HEK293 (cell line): Measurements from ENCODE around the gene HDAC2.

Source experiments
- BCL11B ChIP-seq: fragments of 450-650 bp; formaldehyde crosslinking; IDR thresholded peaks from 2 replicates; pipeline ENCODE4 v1.5.1; 2016; ENCODE audit warnings: low read depth, missing biosample characterization, missing genetic modification characterization
- FEZF1 ChIP-seq: fragments of 450-650 bp; formaldehyde crosslinking; IDR thresholded peaks from 2 replicates; pipeline ENCODE4 v1.5.1; 2016; ENCODE audit warnings: missing biosample characterization, missing genetic modification characterization
- GLI4 ChIP-seq: fragments of 450-650 bp; formaldehyde crosslinking; IDR thresholded peaks from 2 replicates; pipeline ENCODE4 v1.5.1; 2016; ENCODE audit warnings: missing biosample characterization, missing genetic modification characterization
- GLIS2 ChIP-seq: fragments of 450-650 bp; formaldehyde crosslinking; IDR thresholded peaks from 2 replicates; pipeline ENCODE4 v1.5.1; 2016; ENCODE audit warnings: missing biosample characterization, missing genetic modification characterization
- KLF10 ChIP-seq: fragments of 450-650 bp; IDR thresholded peaks from 2 replicates; pipeline ENCODE4 v1.5.1; 2018; ENCODE audit warnings: missing biosample characterization, mild to moderate bottlenecking, missing genetic modification characterization
- KLF16 ChIP-seq: fragments of 450-650 bp; formaldehyde crosslinking; IDR thresholded peaks from 2 replicates; pipeline ENCODE4 v1.5.1; 2017; ENCODE audit warnings: missing biosample characterization, missing genetic modification characterization
- RBAK ChIP-seq: fragments of 450-650 bp; formaldehyde crosslinking; IDR thresholded peaks from 2 replicates; pipeline ENCODE4 v1.5.1; 2016; ENCODE audit warnings: missing biosample characterization, missing genetic modification characterization
- SETDB1 ChIP-seq: IDR thresholded peaks from one replicate; pipeline ENCODE4 v1.6.1; 2017; ENCODE audit warnings: mild to moderate bottlenecking, low read length, moderate library complexity, mixed read lengths; ENCODE audit not compliant: insufficient read length
- YY2 ChIP-seq: fragments of 450-650 bp; formaldehyde crosslinking; IDR thresholded peaks from 2 replicates; pipeline ENCODE4 v1.5.1; 2016; ENCODE audit warnings: missing biosample characterization, missing genetic modification characterization
- ZNF132 ChIP-seq: fragments of 450-650 bp; formaldehyde crosslinking; IDR thresholded peaks from 2 replicates; pipeline ENCODE4 v1.5.1; 2017; ENCODE audit warnings: missing biosample characterization, missing genetic modification characterization, borderline replicate concordance
- ZNF514 ChIP-seq: fragments of 450-650 bp; formaldehyde crosslinking; IDR thresholded peaks from 2 replicates; pipeline ENCODE4 v1.5.1; 2016; ENCODE audit warnings: missing biosample characterization, missing genetic modification characterization
- ZNF544 ChIP-seq: fragments of 450-650 bp; formaldehyde crosslinking; IDR thresholded peaks from 2 replicates; pipeline ENCODE4 v1.5.0; 2017; ENCODE audit warnings: missing biosample characterization, missing genetic modification characterization
- ZNF610 ChIP-seq: fragments of 450-650 bp; formaldehyde crosslinking; IDR thresholded peaks from 2 replicates; pipeline ENCODE4 v1.5.1; 2016; ENCODE audit warnings: missing biosample characterization, missing genetic modification characterization, borderline replicate concordance
- ZNF747 ChIP-seq: fragments of 450-650 bp; formaldehyde crosslinking; IDR thresholded peaks from 2 replicates; pipeline ENCODE4 v1.5.1; 2016; ENCODE audit warnings: missing biosample characterization, missing genetic modification characterization
- ZNF792 ChIP-seq: fragments of 450-650 bp; formaldehyde crosslinking; IDR thresholded peaks from 2 replicates; pipeline ENCODE4 v1.5.1; 2016; ENCODE audit warnings: missing biosample characterization, missing genetic modification characterization
- ZSCAN23 ChIP-seq: fragments of 450-650 bp; formaldehyde crosslinking; IDR thresholded peaks from 2 replicates; pipeline ENCODE4 v1.5.1; 2016; ENCODE audit warnings: missing biosample characterization, missing genetic modification characterization
- TF ChIP-seq, protein P1 (sequence below): fragments of 450-650 bp; formaldehyde crosslinking; conservative IDR thresholded peaks from 2 replicates; pipeline ENCODE4 v1.5.1; 2016; ENCODE audit warnings: low read depth, missing biosample characterization, missing genetic modification characterization
- TF ChIP-seq, protein P2 (sequence below): fragments of 450-650 bp; formaldehyde crosslinking; IDR thresholded peaks from 2 replicates; pipeline ENCODE4 v1.5.1; 2016; ENCODE audit warnings: missing biosample characterization, missing genetic modification characterization
- TF ChIP-seq, protein P3 (sequence below): fragments of 450-650 bp; formaldehyde crosslinking; IDR thresholded peaks from 2 replicates; pipeline ENCODE4 v1.5.1; 2016; ENCODE audit warnings: missing biosample characterization, missing genetic modification characterization, low read depth
- TF ChIP-seq, protein P4 (sequence below): sonication (generic); formaldehyde crosslinking; IDR thresholded peaks from 2 replicates; pipeline ENCODE4 v1.8.1; 2022; ENCODE audit warnings: mild to moderate bottlenecking, moderate library complexity, missing genetic modification reagents
- TF ChIP-seq, protein P5 (sequence below): fragments of 450-650 bp; formaldehyde crosslinking; IDR thresholded peaks from 2 replicates; pipeline ENCODE4 v1.5.1; 2016; ENCODE audit warnings: missing biosample characterization, missing genetic modification characterization
- TF ChIP-seq, protein P6 (sequence below): fragments of 450-650 bp; formaldehyde crosslinking; IDR thresholded peaks from 2 replicates; pipeline ENCODE4 v1.5.1; 2016; ENCODE audit warnings: missing biosample characterization, missing genetic modification characterization
- TF ChIP-seq, protein P7 (sequence below): fragments of 450-650 bp; formaldehyde crosslinking; conservative IDR thresholded peaks from 2 replicates; pipeline ENCODE4 v1.5.1; 2016; ENCODE audit warnings: low read depth, missing biosample characterization, missing genetic modification characterization

The HDAC2 gene

DNA sequence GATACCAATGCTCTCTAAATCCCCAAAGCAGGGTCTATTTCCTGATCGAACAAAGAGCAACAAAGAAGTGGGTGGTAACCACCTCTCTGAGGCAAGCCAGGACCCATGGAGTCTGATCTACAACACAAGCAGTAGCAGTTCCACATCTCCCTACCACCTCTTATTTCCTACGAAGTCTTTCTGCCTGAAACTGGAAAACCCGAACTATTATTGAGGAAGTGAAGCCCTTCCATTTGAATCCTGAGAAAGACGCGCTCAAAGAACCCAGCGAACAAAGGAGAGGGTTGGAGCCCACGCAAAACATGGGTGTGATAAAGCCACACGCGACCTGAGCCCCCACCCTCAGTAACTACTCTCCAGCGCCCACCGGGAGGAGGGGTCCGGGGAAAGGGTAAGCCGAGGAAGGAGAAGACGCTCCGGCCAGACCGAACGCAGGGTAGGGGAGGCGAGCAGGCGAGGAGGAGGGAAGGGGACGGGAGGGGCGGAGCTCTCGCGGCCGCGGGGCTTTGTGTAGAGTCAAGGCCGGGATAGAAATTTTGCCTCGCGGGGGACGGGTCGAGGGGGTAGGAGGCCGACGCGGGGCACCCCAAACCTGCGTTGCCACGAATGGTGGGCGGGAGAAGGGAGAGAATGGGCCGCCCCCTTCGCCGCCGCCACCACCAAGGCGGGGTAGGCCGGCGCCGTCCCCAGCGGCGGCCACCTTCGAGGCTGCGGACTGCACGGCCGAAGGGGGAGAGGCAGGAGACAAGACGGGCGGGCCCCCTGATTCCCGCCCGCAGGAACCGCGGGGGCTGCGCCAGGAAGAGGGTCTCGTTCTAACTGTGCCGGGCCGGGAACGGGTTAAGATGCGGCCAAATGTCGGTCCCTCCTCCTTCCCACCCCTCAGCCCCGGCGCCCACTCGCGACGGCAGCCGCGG lies 802 bp downstream of the HDAC2 start (continued):
- TF ChIP-seq, protein P1, sequence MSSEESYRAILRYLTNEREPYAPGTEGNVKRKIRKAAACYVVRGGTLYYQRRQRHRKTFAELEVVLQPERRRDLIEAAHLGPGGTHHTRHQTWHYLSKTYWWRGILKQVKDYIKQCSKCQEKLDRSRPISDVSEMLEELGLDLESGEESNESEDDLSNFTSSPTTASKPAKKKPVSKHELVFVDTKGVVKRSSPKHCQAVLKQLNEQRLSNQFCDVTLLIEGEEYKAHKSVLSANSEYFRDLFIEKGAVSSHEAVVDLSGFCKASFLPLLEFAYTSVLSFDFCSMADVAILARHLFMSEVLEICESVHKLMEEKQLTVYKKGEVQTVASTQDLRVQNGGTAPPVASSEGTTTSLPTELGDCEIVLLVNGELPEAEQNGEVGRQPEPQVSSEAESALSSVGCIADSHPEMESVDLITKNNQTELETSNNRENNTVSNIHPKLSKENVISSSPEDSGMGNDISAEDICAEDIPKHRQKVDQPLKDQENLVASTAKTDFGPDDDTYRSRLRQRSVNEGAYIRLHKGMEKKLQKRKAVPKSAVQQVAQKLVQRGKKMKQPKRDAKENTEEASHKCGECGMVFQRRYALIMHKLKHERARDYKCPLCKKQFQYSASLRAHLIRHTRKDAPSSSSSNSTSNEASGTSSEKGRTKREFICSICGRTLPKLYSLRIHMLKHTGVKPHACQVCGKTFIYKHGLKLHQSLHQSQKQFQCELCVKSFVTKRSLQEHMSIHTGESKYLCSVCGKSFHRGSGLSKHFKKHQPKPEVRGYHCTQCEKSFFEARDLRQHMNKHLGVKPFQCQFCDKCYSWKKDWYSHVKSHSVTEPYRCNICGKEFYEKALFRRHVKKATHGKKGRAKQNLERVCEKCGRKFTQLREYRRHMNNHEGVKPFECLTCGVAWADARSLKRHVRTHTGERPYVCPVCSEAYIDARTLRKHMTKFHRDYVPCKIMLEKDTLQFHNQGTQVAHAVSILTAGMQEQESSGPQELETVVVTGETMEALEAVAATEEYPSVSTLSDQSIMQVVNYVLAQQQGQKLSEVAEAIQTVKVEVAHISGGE (tag by site-specific recombination), result peak; percentile 17; the same call in 1 of the 2 replicates
- TF ChIP-seq, protein P2, sequence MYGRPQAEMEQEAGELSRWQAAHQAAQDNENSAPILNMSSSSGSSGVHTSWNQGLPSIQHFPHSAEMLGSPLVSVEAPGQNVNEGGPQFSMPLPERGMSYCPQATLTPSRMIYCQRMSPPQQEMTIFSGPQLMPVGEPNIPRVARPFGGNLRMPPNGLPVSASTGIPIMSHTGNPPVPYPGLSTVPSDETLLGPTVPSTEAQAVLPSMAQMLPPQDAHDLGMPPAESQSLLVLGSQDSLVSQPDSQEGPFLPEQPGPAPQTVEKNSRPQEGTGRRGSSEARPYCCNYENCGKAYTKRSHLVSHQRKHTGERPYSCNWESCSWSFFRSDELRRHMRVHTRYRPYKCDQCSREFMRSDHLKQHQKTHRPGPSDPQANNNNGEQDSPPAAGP (tag by site-specific recombination), result no peak
- 0 out of 2 replicates have a peak, but pooled peaks have one; percentile 56 for TF ChIP-seq KLF16 (tag by site-specific recombination)
- TF ChIP-seq ZNF792 (tag by site-specific recombination), result no peak
- no peak for TF ChIP-seq BCL11B (tag by site-specific recombination)
- TF ChIP-seq, protein P3, sequence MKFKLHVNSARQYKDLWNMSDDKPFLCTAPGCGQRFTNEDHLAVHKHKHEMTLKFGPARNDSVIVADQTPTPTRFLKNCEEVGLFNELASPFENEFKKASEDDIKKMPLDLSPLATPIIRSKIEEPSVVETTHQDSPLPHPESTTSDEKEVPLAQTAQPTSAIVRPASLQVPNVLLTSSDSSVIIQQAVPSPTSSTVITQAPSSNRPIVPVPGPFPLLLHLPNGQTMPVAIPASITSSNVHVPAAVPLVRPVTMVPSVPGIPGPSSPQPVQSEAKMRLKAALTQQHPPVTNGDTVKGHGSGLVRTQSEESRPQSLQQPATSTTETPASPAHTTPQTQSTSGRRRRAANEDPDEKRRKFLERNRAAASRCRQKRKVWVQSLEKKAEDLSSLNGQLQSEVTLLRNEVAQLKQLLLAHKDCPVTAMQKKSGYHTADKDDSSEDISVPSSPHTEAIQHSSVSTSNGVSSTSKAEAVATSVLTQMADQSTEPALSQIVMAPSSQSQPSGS (tag by site-specific recombination), result no peak
- no peak for TF ChIP-seq FEZF1
- no peak for TF ChIP-seq GLI4 (tag by site-specific recombination)
- no peak for TF ChIP-seq SETDB1
- TF ChIP-seq, protein P4, sequence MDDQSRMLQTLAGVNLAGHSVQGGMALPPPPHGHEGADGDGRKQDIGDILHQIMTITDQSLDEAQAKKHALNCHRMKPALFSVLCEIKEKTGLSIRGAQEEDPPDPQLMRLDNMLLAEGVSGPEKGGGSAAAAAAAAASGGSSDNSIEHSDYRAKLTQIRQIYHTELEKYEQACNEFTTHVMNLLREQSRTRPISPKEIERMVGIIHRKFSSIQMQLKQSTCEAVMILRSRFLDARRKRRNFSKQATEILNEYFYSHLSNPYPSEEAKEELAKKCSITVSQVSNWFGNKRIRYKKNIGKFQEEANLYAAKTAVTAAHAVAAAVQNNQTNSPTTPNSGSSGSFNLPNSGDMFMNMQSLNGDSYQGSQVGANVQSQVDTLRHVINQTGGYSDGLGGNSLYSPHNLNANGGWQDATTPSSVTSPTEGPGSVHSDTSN (CRISPR knock-in tag), result no peak
- no peak for TF ChIP-seq ZNF544 (tag by site-specific recombination)
- TF ChIP-seq ZNF514, result no peak
- no peak for TF ChIP-seq ZNF610 (tag by site-specific recombination)
- TF ChIP-seq ZSCAN23 (tag by site-specific recombination), result no peak
- TF ChIP-seq, protein P5, sequence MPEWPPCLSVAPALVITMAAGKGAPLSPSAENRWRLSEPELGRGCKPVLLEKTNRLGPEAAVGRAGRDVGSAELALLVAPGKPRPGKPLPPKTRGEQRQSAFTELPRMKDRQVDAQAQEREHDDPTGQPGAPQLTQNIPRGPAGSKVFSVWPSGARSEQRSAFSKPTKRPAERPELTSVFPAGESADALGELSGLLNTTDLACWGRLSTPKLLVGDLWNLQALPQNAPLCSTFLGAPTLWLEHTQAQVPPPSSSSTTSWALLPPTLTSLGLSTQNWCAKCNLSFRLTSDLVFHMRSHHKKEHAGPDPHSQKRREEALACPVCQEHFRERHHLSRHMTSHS, result no peak
- no peak for TF ChIP-seq ZNF132 (tag by site-specific recombination)
- TF ChIP-seq, protein P6, sequence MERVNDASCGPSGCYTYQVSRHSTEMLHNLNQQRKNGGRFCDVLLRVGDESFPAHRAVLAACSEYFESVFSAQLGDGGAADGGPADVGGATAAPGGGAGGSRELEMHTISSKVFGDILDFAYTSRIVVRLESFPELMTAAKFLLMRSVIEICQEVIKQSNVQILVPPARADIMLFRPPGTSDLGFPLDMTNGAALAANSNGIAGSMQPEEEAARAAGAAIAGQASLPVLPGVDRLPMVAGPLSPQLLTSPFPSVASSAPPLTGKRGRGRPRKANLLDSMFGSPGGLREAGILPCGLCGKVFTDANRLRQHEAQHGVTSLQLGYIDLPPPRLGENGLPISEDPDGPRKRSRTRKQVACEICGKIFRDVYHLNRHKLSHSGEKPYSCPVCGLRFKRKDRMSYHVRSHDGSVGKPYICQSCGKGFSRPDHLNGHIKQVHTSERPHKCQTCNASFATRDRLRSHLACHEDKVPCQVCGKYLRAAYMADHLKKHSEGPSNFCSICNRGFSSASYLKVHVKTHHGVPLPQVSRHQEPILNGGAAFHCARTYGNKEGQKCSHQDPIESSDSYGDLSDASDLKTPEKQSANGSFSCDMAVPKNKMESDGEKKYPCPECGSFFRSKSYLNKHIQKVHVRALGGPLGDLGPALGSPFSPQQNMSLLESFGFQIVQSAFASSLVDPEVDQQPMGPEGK (tag by site-specific recombination), result peak; percentile 19
- TF ChIP-seq YY2, result no peak
- no peak for TF ChIP-seq RBAK (tag by site-specific recombination)
- TF ChIP-seq GLIS2, result peak; percentile 97
- TF ChIP-seq ZNF747 (tag by site-specific recombination), result no peak
- no peak for TF ChIP-seq KLF10 (tag by site-specific recombination)
- TF ChIP-seq, protein P7, sequence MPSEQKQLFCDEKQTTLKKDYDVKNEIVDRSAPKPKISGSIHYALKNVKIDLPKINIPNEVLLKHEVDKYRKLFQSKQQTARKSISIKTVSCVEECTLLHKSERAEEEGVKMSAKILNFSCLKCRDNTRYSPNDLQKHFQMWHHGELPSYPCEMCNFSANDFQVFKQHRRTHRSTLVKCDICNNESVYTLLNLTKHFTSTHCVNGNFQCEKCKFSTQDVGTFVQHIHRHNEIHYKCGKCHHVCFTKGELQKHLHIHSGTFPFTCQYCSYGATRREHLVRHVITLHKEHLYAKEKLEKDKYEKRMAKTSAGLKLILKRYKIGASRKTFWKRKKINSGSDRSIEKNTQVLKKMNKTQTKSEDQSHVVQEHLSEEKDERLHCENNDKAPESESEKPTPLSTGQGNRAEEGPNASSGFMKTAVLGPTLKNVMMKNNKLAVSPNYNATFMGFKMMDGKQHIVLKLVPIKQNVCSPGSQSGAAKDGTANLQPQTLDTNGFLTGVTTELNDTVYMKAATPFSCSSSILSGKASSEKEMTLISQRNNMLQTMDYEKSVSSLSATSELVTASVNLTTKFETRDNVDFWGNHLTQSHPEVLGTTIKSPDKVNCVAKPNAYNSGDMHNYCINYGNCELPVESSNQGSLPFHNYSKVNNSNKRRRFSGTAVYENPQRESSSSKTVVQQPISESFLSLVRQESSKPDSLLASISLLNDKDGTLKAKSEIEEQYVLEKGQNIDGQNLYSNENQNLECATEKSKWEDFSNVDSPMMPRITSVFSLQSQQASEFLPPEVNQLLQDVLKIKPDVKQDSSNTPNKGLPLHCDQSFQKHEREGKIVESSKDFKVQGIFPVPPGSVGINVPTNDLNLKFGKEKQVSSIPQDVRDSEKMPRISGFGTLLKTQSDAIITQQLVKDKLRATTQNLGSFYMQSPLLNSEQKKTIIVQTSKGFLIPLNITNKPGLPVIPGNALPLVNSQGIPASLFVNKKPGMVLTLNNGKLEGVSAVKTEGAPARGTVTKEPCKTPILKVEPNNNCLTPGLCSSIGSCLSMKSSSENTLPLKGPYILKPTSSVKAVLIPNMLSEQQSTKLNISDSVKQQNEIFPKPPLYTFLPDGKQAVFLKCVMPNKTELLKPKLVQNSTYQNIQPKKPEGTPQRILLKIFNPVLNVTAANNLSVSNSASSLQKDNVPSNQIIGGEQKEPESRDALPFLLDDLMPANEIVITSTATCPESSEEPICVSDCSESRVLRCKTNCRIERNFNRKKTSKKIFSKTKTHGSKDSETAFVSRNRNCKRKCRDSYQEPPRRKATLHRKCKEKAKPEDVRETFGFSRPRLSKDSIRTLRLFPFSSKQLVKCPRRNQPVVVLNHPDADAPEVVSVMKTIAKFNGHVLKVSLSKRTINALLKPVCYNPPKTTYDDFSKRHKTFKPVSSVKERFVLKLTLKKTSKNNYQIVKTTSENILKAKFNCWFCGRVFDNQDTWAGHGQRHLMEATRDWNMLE, result no peak
